ENCODE measurements around the gene CRELD2. TPM values are rescaled to one million over a fixed set of nuclear protein-coding genes. Genes with fewer than 3 reads are reported as not detected.

CRELD2 gene
- total RNA-seq, 1 donor, result 13.6 TPM

GRCh38 chr22:49928555-49929210, 10.2 kb downstream of the CRELD2 start:
- Histone ChIP-seq H3K9me3 (ENCODE audit: low read depth, low read length) (no peaks in the 10 kb centered on the region), H3K4me3 (ENCODE audit: low read length) (no peak overlapping the region), H3K4me1 (ENCODE audit: insufficient read depth, low read length) (peaks cover 52% of the 10 kb centered on the region), H3K27me3 (ENCODE audit: insufficient read depth, low read length) (no peaks in the 10 kb centered on the region)

- peaks cover 59% of the 10 kb centered on the region for H3K4me1 ChIP-seq (ENCODE audit: insufficient read depth, low read length)
Measured at GRCh38 chr22:49929211-49929979, 11.0 kb downstream of the CRELD2 start.

GRCh38 chr22:49929994-49930575, 11.7 kb downstream of the CRELD2 start:
- Histone ChIP-seq H3K9me3 (ENCODE audit: low read depth, low read length) (no peaks in the 10 kb centered on the region), H3K4me3 (ENCODE audit: low read length) (no peak overlapping the region), H3K4me1 (ENCODE audit: insufficient read depth, low read length) (peaks cover 62% of the 10 kb centered on the region), H3K27me3 (ENCODE audit: insufficient read depth, low read length) (no peaks in the 10 kb centered on the region)

More at GRCh38 chr22:49929211-49929979, 11.0 kb downstream of the CRELD2 start:
- H3K27me3 ChIP-seq (ENCODE audit: insufficient read depth, low read length), result no peaks in the 10 kb centered on the region
- H3K9me3 ChIP-seq (ENCODE audit: low read depth, low read length), result no peaks in the 10 kb centered on the region
- no peak overlapping the region for H3K4me3 ChIP-seq (ENCODE audit: low read length)

GRCh38 chr22:49930596-49931412, 12.4 kb downstream of the CRELD2 start:
- Histone ChIP-seq H3K4me3 (ENCODE audit: low read length) (no peak overlapping the region), H3K9me3 (ENCODE audit: low read depth, low read length) (no peaks in the 10 kb centered on the region), H3K27me3 (ENCODE audit: insufficient read depth, low read length) (no peaks in the 10 kb centered on the region), H3K4me1 (ENCODE audit: insufficient read depth, low read length) (peaks cover 55% of the 10 kb centered on the region)

- no peaks in the 10 kb centered on the region for H3K9me3 ChIP-seq (ENCODE audit: low read depth, low read length)
- H3K4me3 ChIP-seq (ENCODE audit: low read length), result no peak overlapping the region
- H3K27me3 ChIP-seq (ENCODE audit: insufficient read depth, low read length), result no peaks in the 10 kb centered on the region
- peaks cover 65% of the 10 kb centered on the region for H3K4me1 ChIP-seq (ENCODE audit: insufficient read depth, low read length)
Measured at GRCh38 chr22:49933236-49934159, 15.1 kb downstream of the CRELD2 start.

- Histone ChIP-seq H3K4me1 (ENCODE audit: insufficient read depth, low read length) (peaks cover 65% of the 10 kb centered on the region), H3K4me3 (ENCODE audit: low read length) (peak overlapping the region; percentile 57), H3K27me3 (ENCODE audit: insufficient read depth, low read length) (no peaks in the 10 kb centered on the region), H3K9me3 (ENCODE audit: low read depth, low read length) (no peaks in the 10 kb centered on the region)
Measured at GRCh38 chr22:49934160-49934890, 15.9 kb downstream of the CRELD2 start.

- no peaks in the 10 kb centered on the region for H3K27me3 ChIP-seq (ENCODE audit: insufficient read depth, low read length)
- no peaks in the 10 kb centered on the region for H3K9me3 ChIP-seq (ENCODE audit: low read depth, low read length)
- H3K4me3 ChIP-seq (ENCODE audit: low read length), result peak overlapping the region; percentile 57
- peaks cover 60% of the 10 kb centered on the region for H3K4me1 ChIP-seq (ENCODE audit: insufficient read depth, low read length)
Measured at GRCh38 chr22:49934891-49935557, 16.6 kb downstream of the CRELD2 start.

GRCh38 chr22:49935561-49935960, 17.1 kb downstream of the CRELD2 start:
- no peaks in the 10 kb centered on the region for H3K27me3 ChIP-seq (ENCODE audit: insufficient read depth, low read length)
- H3K4me3 ChIP-seq (ENCODE audit: low read length), result no peak overlapping the region
- H3K9me3 ChIP-seq (ENCODE audit: low read depth, low read length), result no peaks in the 10 kb centered on the region
- H3K4me1 ChIP-seq (ENCODE audit: insufficient read depth, low read length), result peaks cover 54% of the 10 kb centered on the region

- no peaks in the 10 kb centered on the region for H3K9me3 ChIP-seq (ENCODE audit: low read depth, low read length)
- peak overlapping the region; percentile 20 for H3K4me3 ChIP-seq (ENCODE audit: low read length)
- H3K4me1 ChIP-seq (ENCODE audit: insufficient read depth, low read length), result peaks cover 47% of the 10 kb centered on the region
- no peaks in the 10 kb centered on the region for H3K27me3 ChIP-seq (ENCODE audit: insufficient read depth, low read length)
Measured at GRCh38 chr22:49936018-49936972, 17.9 kb downstream of the CRELD2 start.

- Histone ChIP-seq H3K9me3 (ENCODE audit: low read depth, low read length) (no peaks in the 10 kb centered on the region), H3K27me3 (ENCODE audit: insufficient read depth, low read length) (no peaks in the 10 kb centered on the region), H3K4me1 (ENCODE audit: insufficient read depth, low read length) (peaks cover 41% of the 10 kb centered on the region), H3K4me3 (ENCODE audit: low read length) (no peak overlapping the region)
Measured at GRCh38 chr22:49936973-49937757, 18.7 kb downstream of the CRELD2 start.

- Histone ChIP-seq H3K4me3 (ENCODE audit: low read length) (no peak overlapping the region), H3K9me3 (ENCODE audit: low read depth, low read length) (no peaks in the 10 kb centered on the region), H3K27me3 (ENCODE audit: insufficient read depth, low read length) (no peaks in the 10 kb centered on the region), H3K4me1 (ENCODE audit: insufficient read depth, low read length) (peaks cover 35% of the 10 kb centered on the region)
Measured at GRCh38 chr22:49937758-49938564, 19.5 kb downstream of the CRELD2 start.

Data from mononuclear cell (primary cell).